HL-60 (cell line): ENCODE data around the gene MYH9.
A peak's percentile ranks its signal among the peaks of the same experiment; 100 is the strongest.

ENCODE experiments used
- DNase-seq, 2 experiments: peaks; one replicate each; pipeline ENCODE4 v3.0.0-alpha.2; 2010 to 2020; ENCODE audit warnings: low read depth in 1 of 2, low spot score in 1 of 2
- H3K27ac ChIP-seq: fragments of 250-450 bp; sonication (Bioruptor Pico); replicated peaks from 2 replicates; pipeline ENCODE4 v1.5.1; 2020; ENCODE audit warnings: mild to moderate bottlenecking, moderate library complexity
- H3K27me3 ChIP-seq: fragments of 250-450 bp; sonication (Bioruptor Pico); 2 replicates; pipeline ENCODE4 v1.5.1; 2021; ENCODE audit warnings: mild to moderate bottlenecking, moderate library complexity; ENCODE audit not compliant: insufficient read depth, poor library complexity, severe bottlenecking
- H3K4me3 ChIP-seq: replicated peaks from 2 replicates; pipeline ENCODE4 v1.5.1; 2011; ENCODE audit warnings: mild to moderate bottlenecking, control low read depth, low read length; ENCODE audit not compliant: insufficient read depth
- CTCF ChIP-seq: IDR thresholded peaks from one replicate; pipeline ENCODE4 v1.5.1; 2011; ENCODE audit warnings: low read length, control low read depth, inconsistent platforms; ENCODE audit not compliant: insufficient read depth
- GABPA ChIP-seq: IDR thresholded peaks from 2 replicates; pipeline ENCODE4 v1.6.1; 2012; ENCODE audit warnings: low read depth
- POLR2AphosphoS5 ChIP-seq: IDR thresholded peaks from 2 replicates; pipeline ENCODE4 v1.6.1; 2012; ENCODE audit warnings: low read depth
- REST ChIP-seq: IDR thresholded peaks from 2 replicates; pipeline ENCODE4 v1.6.1; 2012; ENCODE audit warnings: low read depth; ENCODE audit not compliant: insufficient replicate concordance
- SPI1 ChIP-seq: IDR thresholded peaks from 2 replicates; pipeline ENCODE4 v1.6.1; 2012; ENCODE audit warnings: low read depth, mild to moderate bottlenecking, borderline replicate concordance

MYH9 gene

GRCh38 chr22:36377022-36377631 is 10.6 kb downstream of the MYH9 start:
- Histone ChIP-seq H3K27me3 (no peaks in the 10 kb centered on the region), H3K27ac (no peak overlapping the region), H3K4me3 (no peak overlapping the region)
- no peak for TF ChIP-seq GABPA
- no peak for TF ChIP-seq REST
- TF ChIP-seq SPI1 = no peak
- no peak for TF ChIP-seq CTCF
- TF ChIP-seq POLR2AphosphoS5 = no peak
- DNase-seq = no peak

GRCh38 chr22:36376265-36376664 is 11.5 kb downstream of the MYH9 start:
- Histone ChIP-seq H3K27ac (no peak overlapping the region), H3K4me3 (no peak overlapping the region), H3K27me3 (no peaks in the 10 kb centered on the region)
- TF ChIP-seq REST (no peak), CTCF (no peak), SPI1 (no peak), GABPA (no peak), POLR2AphosphoS5 (no peak)
- no peak for DNase-seq

- TF ChIP-seq SPI1 = no peak
- no peak for TF ChIP-seq CTCF
- no peak for TF ChIP-seq REST
- TF ChIP-seq GABPA = no peak
- no peak for TF ChIP-seq POLR2AphosphoS5
- H3K27ac ChIP-seq = peak overlapping the region; percentile 89
Measured at GRCh38 chr22:36375071-36375980, 12.4 kb downstream of the MYH9 start.

More at GRCh38 chr22:36375071-36375980, 12.4 kb downstream of the MYH9 start:
- H3K27me3 ChIP-seq = no peaks in the 10 kb centered on the region
- no peak for DNase-seq
- H3K4me3 ChIP-seq = no peak overlapping the region
